Measurements from ENCODE around the gene ARSG. TPM values are rescaled to one million over a fixed set of nuclear protein-coding genes. Genes with fewer than 3 reads are reported as not detected.

ARSG gene
- total and polyA plus RNA-seq, 2 of the 13 experiments (the other 11 are each of a cell fraction or from before 2014, with no cell fraction given), result 3.7 to 15.2 TPM

- peak; percentile 92 for TF ChIP-seq PAXIP1 (CRISPR knock-in tag; conservative IDR thresholded peaks at IDR 0.05)
- TF ChIP-seq CSRNP2 (CRISPR knock-in tag; conservative IDR thresholded peaks at IDR 0.05; ENCODE audit: low read depth), result no peak
- no peak for TF ChIP-seq ZNF367 (CRISPR knock-in tag; IDR thresholded peaks at IDR 0.05; ENCODE audit: borderline replicate concordance)
- TF ChIP-seq TRIM24 (CRISPR knock-in tag; IDR thresholded peaks at IDR 0.05), result no peak
- TF ChIP-seq JUN (CRISPR knock-in tag; IDR thresholded peaks at IDR 0.05), result peak; percentile 74
- peak; percentile 98 for TF ChIP-seq GTF3A (CRISPR knock-in tag; conservative IDR thresholded peaks at IDR 0.05)
- TF ChIP-seq RBM22 (optimal IDR thresholded peaks at IDR 0.05; ENCODE audit: low read length), result no peak
- peak; percentile 92 for TF ChIP-seq FOXP4 (CRISPR knock-in tag; IDR thresholded peaks at IDR 0.05)
- TF ChIP-seq SAP130 (CRISPR knock-in tag; IDR thresholded peaks at IDR 0.05; ENCODE audit: low read depth), result peak; percentile 64
- peak; percentile 93 for TF ChIP-seq NCOR1 (IDR thresholded peaks at IDR 0.05; ENCODE audit: borderline replicate concordance, low read length)
- peak; percentile 52; the same call in 1 of the 2 replicates for TF ChIP-seq MTERF4 (CRISPR knock-in tag; IDR thresholded peaks at IDR 0.05)
- TF ChIP-seq LCORL (IDR thresholded peaks at IDR 0.05), result peak; percentile 96
- peak; percentile 99 for TF ChIP-seq LCORL (CRISPR knock-in tag; IDR thresholded peaks at IDR 0.05)
- TF ChIP-seq ZNF747 (CRISPR knock-in tag; IDR thresholded peaks at IDR 0.05; ENCODE audit: borderline replicate concordance), result peak; percentile 83; the same call in 1 of the 2 replicates
- TF ChIP-seq MEIS1 (CRISPR knock-in tag; IDR thresholded peaks at IDR 0.05; ENCODE audit: borderline replicate concordance), result peak; percentile 70; the same call in 1 of the 2 replicates
- 0 out of 2 replicates have a peak, but pooled peaks have one; percentile 26 for TF ChIP-seq ZNF703 (CRISPR knock-in tag; IDR thresholded peaks at IDR 0.05; ENCODE audit: borderline replicate concordance)
- TF ChIP-seq ZNF549 (CRISPR knock-in tag; IDR thresholded peaks at IDR 0.05), result no peak
- no peak for TF ChIP-seq ZNF383 (CRISPR knock-in tag; IDR thresholded peaks at IDR 0.05; ENCODE audit: borderline replicate concordance)
- peak; percentile 83 for TF ChIP-seq CCAR2 (optimal IDR thresholded peaks at IDR 0.05; ENCODE audit: low read depth, low read length)
These were observed 87.2 kb downstream of the ARSG start (continued) for GRCh38 chr17:68378268-68379176.
